DND-41 (cell line): ENCODE measurements around the gene NODAL.

Experiments used
- CTCF ChIP-seq: IDR thresholded peaks from 2 replicates; pipeline ENCODE4 v1.5.1; 2012; ENCODE audit warnings: borderline replicate concordance, low read length, moderate library complexity, mild to moderate bottlenecking; ENCODE audit not compliant: poor library complexity, severe bottlenecking; ENCODE audit errors: extremely low read depth
- EZH2 ChIP-seq: IDR thresholded peaks from 3 replicates; pipeline ENCODE4 v1.6.1; 2012; ENCODE audit warnings: borderline replicate concordance, low read depth, mild to moderate bottlenecking, moderate library complexity, low read length, inconsistent platforms; ENCODE audit not compliant: severe bottlenecking

DNA sequence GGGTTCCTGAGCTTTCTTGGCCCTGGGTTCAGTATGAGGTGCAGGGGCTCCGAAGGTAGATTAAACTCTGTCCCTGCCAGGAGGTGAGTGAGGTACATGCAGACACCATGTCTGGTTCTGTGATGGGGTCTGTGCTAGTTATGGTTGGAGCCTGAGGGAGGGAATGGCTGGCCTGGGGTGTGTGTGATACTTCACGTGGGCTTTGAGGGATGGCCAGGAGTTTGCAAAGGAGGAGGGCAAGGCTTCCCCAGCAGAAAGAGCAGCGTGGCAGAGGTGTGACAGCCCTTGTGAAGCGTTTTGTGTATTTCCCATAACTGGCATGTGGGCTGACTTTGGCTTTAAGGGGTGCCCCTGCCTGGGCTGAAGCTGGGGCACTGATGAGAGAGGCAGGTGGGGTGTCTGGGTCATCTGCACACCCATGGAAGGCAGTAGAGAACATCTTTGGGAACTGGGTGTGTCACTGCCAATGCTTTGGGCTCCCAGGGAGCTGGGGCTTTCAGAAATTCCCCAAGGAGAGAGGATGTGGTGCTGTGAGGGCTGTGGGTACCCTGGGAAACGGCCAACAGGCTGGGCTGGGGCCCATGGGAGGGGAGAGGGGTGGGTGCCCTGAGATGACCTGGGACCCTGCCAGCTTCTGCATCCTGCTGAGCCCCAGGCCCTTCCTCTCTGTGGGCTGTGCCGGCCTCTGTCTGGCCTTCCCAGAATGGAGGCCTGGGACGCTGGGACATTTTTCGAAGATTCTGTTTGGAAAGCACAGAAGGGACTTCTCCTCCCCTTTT, 41.7 kb upstream of the NODAL start:
- TF ChIP-seq CTCF: no peak
- TF ChIP-seq EZH2: no peak
